K562 (cell line): ENCODE data around the gene TPBGL. TPM values are rescaled to one million over a fixed set of nuclear protein-coding genes. Genes with fewer than 3 reads are reported as not detected.
"Not testable (repeated sequence)": the region's sequence is repeated elsewhere in the genome, so short reads cannot be mapped to it uniquely, and the experiment has no call there.

ENCODE experiments used
- ATAC-seq: fragments of 200-7000 bp; cut with Tn5 transposase; 3 replicates; pipeline ENCODE4 v1.9.1; 2020; ENCODE audit warnings: moderate library complexity
- BruUV-seq: library from RNA; stranded (reverse); fragments of 400-500 nt; replicated peaks from 2 replicates; lab custom pipeline; 2021; lab: Mats Ljungman, UMichigan
- CTCF ChIA-PET: fragments of 300-600 bp; formaldehyde crosslinking; extraction: SDS; loops from one replicate; lab custom pipeline; 2021; ENCODE audit warnings: low intra/inter-chr PET ratio; lab: Yijun Ruan, JAX
- POLR2A ChIA-PET: fragments of 300-600, 350-650 bp; sonication (Branson Sonifier 250); formaldehyde crosslinking; extraction: SDS; loops from one replicate; lab custom pipeline; 2021; ENCODE audit warnings: antibody characterized with exemption, inconsistent platforms; lab: Yijun Ruan, JAX
- DNase-seq, 4 experiments: peaks; one replicate each; pipeline versions ENCODE4 v3.0.0 to v3.0.0-alpha.2; 2011 to 2018; ENCODE audit warnings: low spot score in 3 of 4, mixed read lengths in 3 of 4; ENCODE audit errors: extremely low read depth in 1 of 4
- FAIRE-seq: peaks from 2 replicates; lab custom pipeline; 2011; peaks lifted over from hg19 to GRCh38; lab: Jason Lieb, UNC
- H2AFZ ChIP-seq: 2 replicates; pipeline ENCODE4 v1.6.0; 2011; ENCODE audit warnings: low read depth, low read length, control low read depth, inconsistent platforms
- H3K27ac ChIP-seq: fragments of 200-600 bp; 3 replicates; pipeline ENCODE4 v1.8.0; 2011; ENCODE audit warnings: low read depth, mild to moderate bottlenecking, control low read depth, inconsistent platforms, low read length, moderate library complexity, mixed read lengths; ENCODE audit errors: extremely low read depth
- H3K27me3 ChIP-seq, 2 experiments: fragments of 300-600 bp in 1 of 2; 2 replicates in 1 of 2; 3 replicates in 1 of 2; pipeline versions ENCODE4 v1.6.0 to v1.8.0; 2011; ENCODE audit warnings: inconsistent platforms in 2 of 2, low read length in 2 of 2, mild to moderate bottlenecking in 1 of 2, mixed read lengths in 1 of 2, moderate library complexity in 1 of 2; ENCODE audit not compliant: control insufficient read depth in 2 of 2, insufficient read depth in 2 of 2
- H3K36me3 ChIP-seq: fragments of 300-600 bp; 3 replicates; pipeline ENCODE4 v1.8.0; 2011; ENCODE audit warnings: mild to moderate bottlenecking, low read length, inconsistent platforms; ENCODE audit not compliant: control insufficient read depth, insufficient read depth
- H3K4me1 ChIP-seq, 2 experiments: fragments of 200-600 bp in 1 of 2; replicated peaks in 1 of 2; 2 replicates in 1 of 2; 3 replicates in 1 of 2; pipeline versions ENCODE4 v1.5.1 to v1.8.0; 2011; ENCODE audit warnings: inconsistent platforms in 2 of 2, low read length in 2 of 2, mild to moderate bottlenecking in 1 of 2, mixed read lengths in 1 of 2, moderate library complexity in 1 of 2; ENCODE audit not compliant: control insufficient read depth in 2 of 2, insufficient read depth in 2 of 2
- H3K4me2 ChIP-seq: 2 replicates; pipeline ENCODE4 v1.6.1; 2011; ENCODE audit warnings: low read length, control low read depth, inconsistent platforms, mixed read lengths; ENCODE audit not compliant: insufficient read depth
- H3K4me3 ChIP-seq: fragments of 200-600 bp; sonication (generic), shearing (Covaris generic); 2 replicates; pipeline ENCODE4 v1.5.1; 2016; ENCODE audit warnings: control low read depth, inconsistent platforms
- H3K79me2 ChIP-seq: fragments of 200-600 bp; 3 replicates; pipeline ENCODE4 v1.8.0; 2011; ENCODE audit warnings: low read length, inconsistent platforms; ENCODE audit not compliant: control insufficient read depth, insufficient read depth
- H3K9ac ChIP-seq, 2 experiments: 2 replicates each; pipeline versions ENCODE4 v1.6.0 to v1.6.1; 2011; ENCODE audit warnings: low read depth in 2 of 2, low read length in 2 of 2, control low read depth in 1 of 2, inconsistent platforms in 1 of 2, mild to moderate bottlenecking in 1 of 2, mixed read lengths in 1 of 2; ENCODE audit not compliant: insufficient read depth in 1 of 2
- H3K9me1 ChIP-seq: one replicate; pipeline ENCODE4 v1.6.0; 2011; ENCODE audit warnings: inconsistent platforms, mild to moderate bottlenecking, low read length, moderate library complexity; ENCODE audit not compliant: control insufficient read depth, insufficient read depth
- H3K9me3 ChIP-seq: replicated peaks from 2 replicates; pipeline ENCODE4 v1.5.1; 2011; ENCODE audit warnings: low read depth, low read length, inconsistent platforms; ENCODE audit not compliant: control insufficient read depth, insufficient read depth
- H4K20me1 ChIP-seq: replicated peaks from 2 replicates; pipeline ENCODE4 v1.6.1; 2011; ENCODE audit warnings: low read length, inconsistent platforms, mixed read lengths; ENCODE audit not compliant: control insufficient read depth, insufficient read depth
- MYC ChIP-seq, 2 experiments: fragments of 250-450 bp in 1 of 2; sonication (Bioruptor Pico) in 1 of 2; IDR thresholded peaks; 2 replicates each; pipeline versions ENCODE4 v1.5.1 to v1.6.1; 2012 to 2021; ENCODE audit warnings: low read depth in 2 of 2, borderline replicate concordance in 1 of 2, improper control_type of control experiment in 1 of 2, low read length in 1 of 2, mild to moderate bottlenecking in 1 of 2, moderate library complexity in 1 of 2
- RNF2 ChIP-seq: sonication (generic); IDR thresholded peaks from 2 replicates; pipeline ENCODE4 v1.6.1; 2016
- ZNF121 ChIP-seq: sonication (generic); formaldehyde crosslinking; conservative IDR thresholded peaks from 2 replicates; pipeline ENCODE4 v1.8.0; 2022; ENCODE audit warnings: missing genetic modification reagents
- WGBS: fragments of 100-300 bp; shearing (Covaris generic); methylation state at CpG from one replicate; pipeline ENCODE4 v1.1.6; 2016; ENCODE audit warnings: low coverage, mixed read lengths; ENCODE audit not compliant: insufficient coverage; ENCODE audit errors: missing lambda C conversion rate; 5-methylcytosine and 5-hydroxymethylcytosine counted together
- in situ Hi-C: fragments of 300-500 bp; cut with MboI; formaldehyde crosslinking; loops from 4 replicates; pipeline ENCODE4 v1.15.0; 2018; ENCODE audit warnings: inconsistent platforms, mixed read lengths
- intact Hi-C: fragments of 100-400 bp; cut with micrococcal nuclease; formaldehyde crosslinking; loops from 2 replicates; pipeline ENCODE4 v1.14.2; 2022
- polyA plus RNA-seq, 8 experiments: library from polyadenylated mRNA; depleted of rRNA in 4 of 8; stranded (reverse) in 5 of 8; unstranded in 3 of 8; fragments of >200 nt; fragmentation: Nextera tagmentation in 2 of 8; fragmentation: Illumina TruSeq in 1 of 8; extraction: Ambion mirVana in 2 of 8; extraction: Trizol in 1 of 8; gene quantifications; 2 replicates each; pipeline versions ENCODE4 v1.2.1 to v1.2.3, GENCODE V29; 2011 to 2014; ENCODE audit warnings: inconsistent platforms in 1 of 8, missing spikeins in 1 of 8
- total RNA-seq, 7 experiments: library from RNA; depleted of rRNA in 6 of 7; stranded (reverse); fragments of >200 nt in 6 of 7; fragmentation: Illumina TruSeq in 2 of 7; extraction: Trizol in 2 of 7; gene quantifications; 2 replicates each; pipeline versions ENCODE4 v1.2.1 to v1.2.3, GENCODE V29; 2011 to 2021; ENCODE audit warnings: low replicate concordance in 1 of 7

The TPBGL gene
- total and polyA plus RNA-seq, 9 of the 15 experiments (the other 6 are each of a cell fraction or from before 2014, with no cell fraction given), result 0.04 to 0.11 (median 0.06) TPM; not detected in 6

GRCh38 chr11:75274716-75275115, 34.1 kb downstream of the TPBGL start:
- H2AFZ ChIP-seq, ATAC-seq, H4K20me1 ChIP-seq, H3K27ac ChIP-seq, DNase-seq, H3K4me1 ChIP-seq, POLR2A ChIA-PET, H3K9me3 ChIP-seq, intact Hi-C loops, H3K9me1 ChIP-seq, FAIRE-seq, H3K4me2 ChIP-seq, H3K27me3 ChIP-seq, CTCF ChIA-PET, BruUV-seq, H3K9ac ChIP-seq, H3K4me3 ChIP-seq, H3K79me2 ChIP-seq: not testable (repeated sequence)
- peaks cover 68% of the 10 kb centered on the region for H3K36me3 ChIP-seq
- WGBS, result 93% methylated on average over 3 of the region's 3 CpGs
- TF ChIP-seq ZNF121 (CRISPR knock-in tag), result peak; percentile 82
- TF ChIP-seq, all 486 proteins: peak for 1; not testable (repeated sequence) for 485
- in situ Hi-C loops, result loop anchor here (5.0 kb wide), 1 partner anchor 108 kb away; no protein-coding TSS in a partner anchor

GRCh38 chr11:75275581-75275980, 35.0 kb downstream of the TPBGL start:
- peaks cover 0 to 3% of the 10 kb centered on the region in 2 experiments; a peak in 1 of 5 replicates for H3K4me1 ChIP-seq
- ChIA-PET POLR2A (interaction anchor here (0.6 to 2.3 kb wide), 5 partner anchors 12 to 960 kb away, joined by 3 to 7 read pairs (median 3); no protein-coding TSS in a partner anchor), CTCF (no interaction called here)
- FAIRE-seq, result no peak
- intact Hi-C loops, result no loop called here
- DNase-seq, result no peak
- no peak overlapping the region for H2AFZ ChIP-seq
- no peak overlapping the region for H3K4me3 ChIP-seq
- TF ChIP-seq MYC (IDR thresholded peaks at IDR 0.05; ENCODE audit: low read depth, low read length), result no peak
- no peak for TF ChIP-seq MYC (CRISPR knock-in tag; IDR thresholded peaks at IDR 0.05; ENCODE audit: borderline replicate concordance, low read depth)
- TF ChIP-seq RNF2, result no peak
- ATAC-seq, result no peak
- no peaks in the 10 kb centered on the region for H3K27me3 ChIP-seq
- in situ Hi-C loops, result loop anchor here (5.0 kb wide), 1 partner anchor 107 kb away; no protein-coding TSS in a partner anchor
- peaks cover 4% of the 10 kb centered on the region for H3K9me1 ChIP-seq
- no peak overlapping the region for H3K4me2 ChIP-seq
- no peaks in the 10 kb centered on the region for H3K79me2 ChIP-seq
- 84% methylated on average over 6 of the region's 6 CpGs for WGBS
- 0 out of 2 replicates have a peak, but pooled peaks cover 2% of the 10 kb centered on the region for H4K20me1 ChIP-seq
- H3K9ac ChIP-seq, result no peak overlapping the region
- BruUV-seq, result no TSS peak
- peaks cover 73% of the 10 kb centered on the region for H3K36me3 ChIP-seq
- no peaks in the 10 kb centered on the region for H3K9me3 ChIP-seq
- no peak overlapping the region for H3K27ac ChIP-seq
